GM08714 (cell line): Measurements from ENCODE around the gene CREG2.

Experiments used
- H3K4me3 ChIP-seq: fragments of 200-500 bp; sonication (Bioruptor generic); 2 replicates; pipeline ENCODE4 v1.5.1; 2014; ENCODE audit warnings: mild to moderate bottlenecking, low read length, inconsistent platforms
- ZNF274 ChIP-seq: IDR thresholded peaks from 2 replicates; pipeline ENCODE4 v1.6.1; 2012; ENCODE audit warnings: mild to moderate bottlenecking, low read depth, low read length

Gene CREG2

GRCh38 chr2:101400048-101400447, 12.7 kb upstream of the CREG2 start:
- no peak overlapping the region for H3K4me3 ChIP-seq
- TF ChIP-seq ZNF274: no peak

DNA sequence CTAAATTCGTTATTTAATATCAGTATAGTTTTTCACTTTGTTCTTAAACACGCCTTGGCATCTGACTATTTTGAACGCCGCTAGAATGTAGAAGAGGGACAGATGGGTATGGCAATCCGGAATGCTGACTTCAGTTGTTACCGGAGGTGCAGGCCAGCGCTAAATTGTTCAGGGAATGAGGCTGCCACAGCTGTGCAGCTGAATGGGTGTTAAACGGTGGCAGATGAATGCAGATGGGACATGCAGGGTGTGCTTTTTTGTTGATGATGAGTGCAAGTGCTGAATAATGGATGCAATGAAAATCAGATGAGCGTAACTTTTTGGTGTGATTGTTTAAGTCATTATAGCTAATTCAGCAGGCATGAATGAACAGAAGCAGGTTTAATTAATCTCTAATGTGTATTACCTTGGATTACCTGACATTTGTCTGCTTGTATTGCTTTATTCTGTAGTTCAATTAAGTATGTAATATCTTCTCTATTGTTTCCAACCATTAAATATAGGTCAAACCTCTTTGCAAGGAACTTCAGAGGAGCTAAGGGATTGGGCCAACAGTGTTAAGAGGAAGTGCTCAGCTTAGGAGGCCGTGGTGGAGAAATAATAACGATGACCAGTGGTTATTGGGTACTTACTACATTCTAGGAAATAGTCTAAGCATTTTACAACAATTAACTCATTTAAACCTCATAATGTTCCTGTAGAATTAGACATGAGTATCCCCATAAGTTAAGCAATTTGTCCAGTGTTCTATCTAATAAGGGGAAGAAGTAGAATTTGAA, 11.9 kb upstream of the CREG2 start:
- H3K4me3 ChIP-seq: no peak overlapping the region
- TF ChIP-seq ZNF274: no peak

DNA sequence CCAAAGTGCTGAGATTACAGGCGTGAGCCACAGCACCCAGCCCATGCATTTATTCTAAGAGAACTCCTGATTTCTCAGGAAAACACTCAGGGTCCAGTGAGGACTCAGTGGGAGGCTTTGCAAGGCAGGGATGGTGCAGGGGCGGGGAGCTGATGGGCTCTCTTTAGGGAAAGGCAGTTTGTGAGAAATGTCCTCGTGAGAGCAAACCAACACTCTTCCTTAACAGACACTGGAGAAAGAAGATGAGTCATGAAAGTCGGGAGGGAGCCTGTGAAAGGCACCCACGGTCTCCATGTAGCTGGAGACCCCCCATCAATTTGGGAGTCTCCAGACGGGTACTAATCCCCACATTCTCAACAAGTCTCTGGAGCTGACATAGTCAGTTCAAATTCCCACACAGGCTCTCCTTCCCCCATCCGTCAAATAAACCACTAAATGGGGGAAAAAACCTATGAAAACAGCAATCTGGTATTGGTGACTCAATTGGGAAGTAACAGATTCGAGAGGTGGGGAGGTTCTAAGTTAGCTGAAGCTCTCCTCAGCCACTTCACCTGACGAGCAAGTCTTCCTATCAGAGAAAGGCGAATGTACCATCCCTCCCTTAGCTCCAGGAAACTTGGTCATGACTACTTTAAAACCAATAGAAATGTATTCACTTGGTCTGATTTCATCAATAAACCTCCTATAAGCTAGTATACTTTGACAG, 11.0 kb upstream of the CREG2 start:
- no peak overlapping the region for H3K4me3 ChIP-seq
- TF ChIP-seq ZNF274: no peak

GRCh38 chr2:101396316-101396717, 9.0 kb upstream of the CREG2 start:
- no peak for TF ChIP-seq ZNF274

GRCh38 chr2:101395545-101396315, 8.4 kb upstream of the CREG2 start:
- H3K4me3 ChIP-seq: no peak overlapping the region
- TF ChIP-seq ZNF274: no peak

More at GRCh38 chr2:101396316-101396717, 9.0 kb upstream of the CREG2 start:
- H3K4me3 ChIP-seq: no peak overlapping the region

DNA sequence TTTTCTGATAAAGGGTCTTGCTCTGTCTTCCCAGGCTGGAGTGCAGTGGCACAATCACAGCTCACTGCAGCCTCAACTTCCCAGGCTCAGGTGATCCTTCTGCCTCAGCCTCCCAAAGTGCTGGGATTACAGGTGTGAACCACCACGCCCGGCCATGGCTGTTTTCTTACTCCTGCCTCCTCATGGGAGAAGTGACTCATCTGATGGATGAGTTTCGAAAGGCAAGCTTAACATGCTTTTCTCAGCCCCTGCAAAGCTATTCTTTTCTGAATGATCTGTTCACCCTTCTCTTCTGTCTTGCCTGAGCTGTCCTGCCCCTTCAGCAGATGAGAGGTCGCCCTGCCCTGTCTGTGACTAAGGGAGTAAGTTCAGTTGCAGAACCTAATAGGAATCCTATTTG, 929 bp upstream of the CREG2 start:
- H3K4me3 ChIP-seq: no peak overlapping the region

GRCh38 chr2:101386599-101387150, 628 bp downstream of the CREG2 start:
- no peak overlapping the region; the same call in 1 of the 2 replicates for H3K4me3 ChIP-seq
- no peak for TF ChIP-seq ZNF274

More for the DNA sequence above, 929 bp upstream of the CREG2 start:
- TF ChIP-seq ZNF274: no peak

GRCh38 chr2:101383016-101383541, 4.2 kb downstream of the CREG2 start:
- H3K4me3 ChIP-seq: no peak overlapping the region
- no peak for TF ChIP-seq ZNF274

GRCh38 chr2:101382442-101382841, 4.9 kb downstream of the CREG2 start:
- no peak overlapping the region for H3K4me3 ChIP-seq
- no peak for TF ChIP-seq ZNF274

- no peak for TF ChIP-seq ZNF274
- H3K4me3 ChIP-seq: no peak overlapping the region
Measured at GRCh38 chr2:101380376-101380775, 6.9 kb downstream of the CREG2 start.

GRCh38 chr2:101379091-101379490, 8.2 kb downstream of the CREG2 start:
- H3K4me3 ChIP-seq: no peak overlapping the region
- TF ChIP-seq ZNF274: no peak

GRCh38 chr2:101375653-101376052, 11.7 kb downstream of the CREG2 start:
- no peak overlapping the region for H3K4me3 ChIP-seq
- TF ChIP-seq ZNF274: no peak

DNA sequence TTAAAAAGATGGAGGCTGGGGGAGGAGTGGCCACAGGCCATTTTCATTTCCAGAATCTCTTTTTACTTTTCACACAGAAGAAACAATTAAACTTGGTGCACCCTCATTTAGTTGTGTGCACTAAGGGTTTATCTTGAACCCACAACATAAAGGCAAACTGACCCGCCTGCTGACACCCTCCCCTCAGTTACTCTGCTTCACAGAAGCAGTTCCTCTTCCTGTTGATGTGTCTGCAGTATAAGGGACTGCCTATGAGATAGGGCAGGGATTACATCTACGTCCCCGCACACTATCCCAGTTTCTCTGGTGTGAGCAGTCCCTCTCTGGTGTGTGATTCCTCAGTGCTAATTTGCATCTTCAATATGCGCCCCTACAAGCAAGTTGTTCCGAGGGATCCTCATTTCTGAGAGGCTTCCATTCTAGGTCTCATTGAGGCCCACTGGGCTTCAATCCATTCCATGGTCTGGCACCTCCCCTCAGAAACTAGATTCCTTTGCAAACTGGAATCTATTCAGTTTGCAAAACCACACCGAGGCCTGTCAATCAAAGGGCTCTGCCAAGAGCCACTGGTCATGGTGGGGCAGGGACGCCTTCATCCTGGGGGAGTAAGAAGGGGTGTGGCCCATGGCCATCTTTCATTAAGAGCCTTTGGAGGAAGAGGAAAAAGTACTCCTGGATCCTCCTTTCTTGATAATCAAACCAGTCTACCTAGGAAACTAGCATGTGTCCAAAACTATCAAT, 12.3 kb downstream of the CREG2 start:
- H3K4me3 ChIP-seq: no peak overlapping the region
- no peak for TF ChIP-seq ZNF274
